ENCODE results near the gene FXYD4.

DNA sequence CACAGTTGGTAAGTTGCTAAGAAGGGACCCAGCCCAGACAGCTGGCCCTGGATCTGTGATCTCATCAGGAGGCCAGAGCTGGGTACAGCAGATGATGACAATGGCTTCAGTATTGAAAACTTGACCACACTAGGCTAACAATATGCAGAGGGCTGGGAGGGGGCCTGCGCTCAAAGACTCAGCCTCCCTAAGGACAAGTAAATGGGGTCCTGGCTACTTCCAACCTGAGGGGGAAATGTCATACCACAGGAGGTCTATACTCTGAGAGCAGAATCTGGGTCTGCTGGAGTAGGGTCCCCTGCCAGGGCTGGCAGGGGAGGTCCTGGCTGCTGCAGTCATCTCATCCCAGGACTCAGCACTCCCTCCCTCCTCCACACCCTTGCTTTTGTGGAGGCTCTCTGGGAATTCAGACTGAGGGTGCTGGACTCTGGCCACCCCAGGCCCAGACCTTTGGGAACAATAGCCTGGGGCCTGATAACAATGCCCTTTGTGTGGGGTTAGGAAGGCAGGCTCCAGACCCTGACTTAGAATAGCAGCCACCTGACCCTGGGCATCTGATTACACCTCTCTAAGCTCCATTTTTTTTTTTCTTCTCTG is 1.4 kb downstream of the FXYD4 start:
- TF ChIP-seq, protein P1, sequence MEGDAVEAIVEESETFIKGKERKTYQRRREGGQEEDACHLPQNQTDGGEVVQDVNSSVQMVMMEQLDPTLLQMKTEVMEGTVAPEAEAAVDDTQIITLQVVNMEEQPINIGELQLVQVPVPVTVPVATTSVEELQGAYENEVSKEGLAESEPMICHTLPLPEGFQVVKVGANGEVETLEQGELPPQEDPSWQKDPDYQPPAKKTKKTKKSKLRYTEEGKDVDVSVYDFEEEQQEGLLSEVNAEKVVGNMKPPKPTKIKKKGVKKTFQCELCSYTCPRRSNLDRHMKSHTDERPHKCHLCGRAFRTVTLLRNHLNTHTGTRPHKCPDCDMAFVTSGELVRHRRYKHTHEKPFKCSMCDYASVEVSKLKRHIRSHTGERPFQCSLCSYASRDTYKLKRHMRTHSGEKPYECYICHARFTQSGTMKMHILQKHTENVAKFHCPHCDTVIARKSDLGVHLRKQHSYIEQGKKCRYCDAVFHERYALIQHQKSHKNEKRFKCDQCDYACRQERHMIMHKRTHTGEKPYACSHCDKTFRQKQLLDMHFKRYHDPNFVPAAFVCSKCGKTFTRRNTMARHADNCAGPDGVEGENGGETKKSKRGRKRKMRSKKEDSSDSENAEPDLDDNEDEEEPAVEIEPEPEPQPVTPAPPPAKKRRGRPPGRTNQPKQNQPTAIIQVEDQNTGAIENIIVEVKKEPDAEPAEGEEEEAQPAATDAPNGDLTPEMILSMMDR (conservative IDR thresholded peaks at IDR 0.05; ENCODE audit: low read depth, low read length), result no peak
- TF ChIP-seq EZH2 (IDR thresholded peaks at IDR 0.05; ENCODE audit: low read length, unreplicated experiment), result no peak
- no peak for TF ChIP-seq EZH2phosphoT487 (IDR thresholded peaks at IDR 0.05; ENCODE audit: borderline replicate concordance, low read length)
